HUES6 (cell line): Measurements from ENCODE around the gene GABRB3.

Experiments used
- H3K27ac ChIP-seq: 2 replicates; pipeline ENCODE4 v1.7.0; 2013; ENCODE audit warnings: low read depth, mild to moderate bottlenecking, low read length, inconsistent platforms
- H3K27me3 ChIP-seq: 2 replicates; pipeline ENCODE4 v1.6.1; 2013; ENCODE audit warnings: low read length; ENCODE audit not compliant: control insufficient read depth, insufficient read depth
- H3K36me3 ChIP-seq: 2 replicates; pipeline ENCODE4 v1.6.1; 2013; ENCODE audit warnings: low read length; ENCODE audit not compliant: control insufficient read depth, insufficient read depth
- H3K4me1 ChIP-seq: 2 replicates; pipeline ENCODE4 v1.6.1; 2013; ENCODE audit warnings: low read length; ENCODE audit not compliant: control insufficient read depth, insufficient read depth
- H3K4me3 ChIP-seq: 2 replicates; pipeline ENCODE4 v1.5.1; 2013; ENCODE audit warnings: low read depth, low read length
- H3K9ac ChIP-seq: one replicate; pipeline ENCODE4 v1.6.1; 2013; ENCODE audit warnings: mild to moderate bottlenecking, low read length
- H3K9me3 ChIP-seq: 2 replicates; pipeline ENCODE4 v1.6.1; 2013; ENCODE audit warnings: low read depth, low read length; ENCODE audit not compliant: control insufficient read depth, insufficient read depth

Gene GABRB3

DNA sequence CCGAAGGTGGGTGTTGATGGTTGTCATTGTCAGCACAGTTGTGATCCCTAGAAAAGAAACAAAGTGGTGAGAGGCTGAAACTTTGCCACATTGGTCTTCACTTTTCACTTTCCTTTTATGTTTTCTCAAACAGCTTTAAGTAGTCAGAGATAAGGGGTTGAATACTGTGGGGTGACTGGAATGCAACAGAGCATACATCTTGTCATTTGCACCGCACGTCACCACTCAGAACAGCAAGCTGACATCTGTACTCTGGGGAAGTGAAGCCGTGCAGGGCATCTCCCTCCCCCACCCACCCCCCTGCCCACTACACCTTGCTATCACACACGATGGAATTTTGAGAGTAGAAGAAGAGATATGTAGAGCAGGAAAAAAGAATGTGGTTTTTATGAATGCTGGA lies 211.7 kb downstream of the GABRB3 start:
- no peak overlapping the region for H3K9ac ChIP-seq
- H3K9me3 ChIP-seq = no peaks in the 10 kb centered on the region
- H3K4me1 ChIP-seq = peaks cover 13% of the 10 kb centered on the region
- no peak overlapping the region for H3K27ac ChIP-seq
- H3K27me3 ChIP-seq = no peaks in the 10 kb centered on the region
- H3K36me3 ChIP-seq = peaks cover 56% of the 10 kb centered on the region
- no peak overlapping the region for H3K4me3 ChIP-seq

DNA sequence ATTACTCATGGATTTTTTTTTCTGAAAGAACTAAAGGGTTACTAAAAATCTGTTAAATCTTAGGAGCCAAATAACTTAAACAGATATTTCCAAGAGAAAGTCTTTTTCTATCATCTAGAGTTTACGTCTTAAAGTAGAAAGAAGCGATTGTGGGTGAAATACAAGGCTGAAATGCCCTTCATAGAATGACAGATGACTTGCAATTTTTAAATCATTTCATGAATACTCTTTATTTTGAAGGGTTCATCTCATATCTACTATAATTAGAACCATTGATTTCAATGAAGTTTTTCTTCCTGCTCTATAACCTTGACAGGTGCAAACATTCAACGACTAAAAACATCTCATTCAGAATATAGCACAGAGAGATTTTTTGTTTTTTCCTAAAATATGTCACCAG lies 217.0 kb downstream of the GABRB3 start:
- Histone ChIP-seq H3K9ac (no peak overlapping the region), H3K9me3 (no peaks in the 10 kb centered on the region), H3K27me3 (no peaks in the 10 kb centered on the region), H3K4me3 (no peak overlapping the region), H3K36me3 (peaks cover 53% of the 10 kb centered on the region), H3K4me1 (no peaks in the 10 kb centered on the region), H3K27ac (no peak overlapping the region)

DNA sequence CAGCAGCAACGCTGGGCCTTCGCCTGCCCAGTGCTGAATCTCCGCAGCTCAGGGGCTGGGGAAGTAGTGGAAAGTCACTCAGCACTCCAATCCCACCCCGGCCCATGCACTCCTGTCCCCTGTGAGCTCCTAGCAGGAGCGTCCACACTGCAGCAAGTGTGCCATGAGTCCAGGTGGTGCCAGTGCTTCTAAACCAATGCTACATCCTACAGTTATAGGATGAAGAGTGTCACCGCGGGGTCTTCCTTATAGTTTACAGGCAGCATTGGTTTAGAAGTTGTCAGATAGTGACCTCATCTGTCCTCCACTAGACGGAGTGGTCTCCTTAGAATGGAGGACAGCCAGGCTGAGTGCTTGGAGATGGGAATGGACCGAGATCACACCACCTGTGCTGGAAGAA lies 221.4 kb downstream of the GABRB3 start:
- Histone ChIP-seq H3K27ac (no peak overlapping the region), H3K9me3 (no peaks in the 10 kb centered on the region)

DNA sequence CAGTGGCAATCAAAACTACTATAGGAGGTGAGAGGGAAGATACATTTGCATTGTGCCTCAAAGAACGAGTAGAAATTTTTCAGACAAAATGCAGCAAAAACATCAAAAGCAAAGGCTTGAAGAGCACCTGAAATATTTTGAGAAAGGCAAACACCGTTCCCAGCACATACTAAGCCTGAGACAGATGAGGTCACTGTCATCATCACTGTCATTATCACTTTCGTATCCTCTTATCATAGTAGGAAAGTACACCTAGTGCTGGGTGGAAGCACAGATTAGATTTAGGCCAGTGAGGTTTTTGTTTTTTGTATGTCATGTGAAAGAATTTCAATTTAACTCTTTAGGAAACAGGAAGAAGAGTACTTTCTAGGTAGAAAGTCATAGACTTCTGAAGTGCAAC lies 222.0 kb downstream of the GABRB3 start:
- Histone ChIP-seq H3K9ac (no peak overlapping the region), H3K36me3 (peaks cover 45% of the 10 kb centered on the region), H3K27ac (no peak overlapping the region), H3K4me1 (no peaks in the 10 kb centered on the region), H3K27me3 (no peaks in the 10 kb centered on the region), H3K9me3 (no peaks in the 10 kb centered on the region), H3K4me3 (no peak overlapping the region)

More for the DNA sequence above, 221.4 kb downstream of the GABRB3 start:
- Histone ChIP-seq H3K9ac (no peak overlapping the region), H3K27me3 (no peaks in the 10 kb centered on the region), H3K36me3 (peaks cover 40% of the 10 kb centered on the region), H3K4me1 (no peaks in the 10 kb centered on the region), H3K4me3 (no peak overlapping the region)

DNA sequence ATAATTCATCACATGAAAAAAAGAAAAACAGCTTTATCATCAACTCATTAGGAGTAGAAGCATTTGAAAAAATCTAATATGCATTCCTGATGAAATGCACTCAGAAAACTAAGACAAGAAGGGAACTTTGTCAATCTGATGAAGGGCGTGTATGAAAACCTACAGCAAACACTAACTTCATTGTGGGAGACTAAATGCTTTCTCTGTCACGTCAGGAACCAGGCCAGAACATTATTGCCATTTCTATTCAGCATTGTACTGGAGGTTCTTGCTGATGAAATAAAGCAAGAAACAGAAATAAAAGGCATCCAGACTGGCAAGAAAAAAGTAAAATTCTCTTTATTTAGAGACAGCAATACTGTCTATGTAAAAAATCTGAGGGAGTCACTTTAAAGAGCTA lies 235.2 kb downstream of the GABRB3 start:
- Histone ChIP-seq H3K27me3 (no peaks in the 10 kb centered on the region), H3K4me1 (no peaks in the 10 kb centered on the region), H3K27ac (no peak overlapping the region), H3K36me3 (no peaks in the 10 kb centered on the region), H3K4me3 (no peak overlapping the region), H3K9me3 (0 out of 2 replicates have a peak, but pooled peaks cover 3% of the 10 kb centered on the region), H3K9ac (no peak overlapping the region)

GRCh38 chr15:26531489-26531888 lies 241.4 kb downstream of the GABRB3 start:
- Histone ChIP-seq H3K9ac (no peak overlapping the region), H3K4me3 (no peak overlapping the region), H3K27me3 (no peaks in the 10 kb centered on the region), H3K9me3 (0 out of 2 replicates have a peak, but pooled peaks cover 7% of the 10 kb centered on the region), H3K4me1 (0 out of 2 replicates have a peak, but pooled peaks cover 6% of the 10 kb centered on the region), H3K27ac (no peak overlapping the region), H3K36me3 (no peaks in the 10 kb centered on the region)

GRCh38 chr15:26525096-26525495 lies 247.8 kb downstream of the GABRB3 start:
- H3K4me3 ChIP-seq = no peak overlapping the region
- H3K9ac ChIP-seq = no peak overlapping the region
- H3K27ac ChIP-seq = no peak overlapping the region
- H3K27me3 ChIP-seq = no peaks in the 10 kb centered on the region
- H3K4me1 ChIP-seq = no peaks in the 10 kb centered on the region
- no peaks in the 10 kb centered on the region for H3K36me3 ChIP-seq
- no peaks in the 10 kb centered on the region for H3K9me3 ChIP-seq

- Histone ChIP-seq H3K9me3 (no peaks in the 10 kb centered on the region), H3K36me3 (no peaks in the 10 kb centered on the region), H3K27ac (no peak overlapping the region), H3K27me3 (no peaks in the 10 kb centered on the region), H3K4me3 (no peak overlapping the region), H3K4me1 (no peaks in the 10 kb centered on the region), H3K9ac (no peak overlapping the region)
These were observed 251.1 kb downstream of the GABRB3 start for GRCh38 chr15:26521691-26522198.

- no peaks in the 10 kb centered on the region for H3K4me1 ChIP-seq
- H3K27me3 ChIP-seq = no peaks in the 10 kb centered on the region
- no peaks in the 10 kb centered on the region for H3K9me3 ChIP-seq
- no peak overlapping the region for H3K27ac ChIP-seq
- no peak overlapping the region for H3K4me3 ChIP-seq
- H3K36me3 ChIP-seq = no peaks in the 10 kb centered on the region
- H3K9ac ChIP-seq = no peak overlapping the region
These were observed 251.7 kb downstream of the GABRB3 start for GRCh38 chr15:26521130-26521529.

DNA sequence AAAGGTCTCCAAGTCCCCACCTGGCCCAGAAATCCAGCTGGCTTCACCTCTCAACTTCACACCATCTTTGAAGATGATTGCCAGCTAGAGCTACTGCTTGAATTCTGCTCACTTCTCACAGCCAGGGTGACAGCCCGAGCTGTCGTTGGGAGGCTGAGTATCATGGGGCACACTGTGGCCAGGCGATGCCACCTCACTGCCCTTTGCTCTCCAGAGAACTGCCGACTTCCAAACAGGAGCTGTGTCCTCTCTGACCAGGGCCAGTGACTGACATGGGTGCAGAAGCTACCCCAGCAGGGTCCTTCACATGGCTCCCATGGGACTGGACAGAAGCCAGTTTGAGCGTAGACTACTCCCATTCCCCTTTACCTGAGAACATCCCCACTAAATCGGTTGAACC lies 254.0 kb downstream of the GABRB3 start:
- no peaks in the 10 kb centered on the region for H3K27me3 ChIP-seq
- H3K9me3 ChIP-seq = no peaks in the 10 kb centered on the region
- H3K4me3 ChIP-seq = no peak overlapping the region
- H3K4me1 ChIP-seq = no peaks in the 10 kb centered on the region
- no peaks in the 10 kb centered on the region for H3K36me3 ChIP-seq
- H3K27ac ChIP-seq = no peak overlapping the region
- H3K9ac ChIP-seq = no peak overlapping the region

- no peak overlapping the region for H3K27ac ChIP-seq
- no peak overlapping the region for H3K4me3 ChIP-seq
- H3K9ac ChIP-seq = no peak overlapping the region
- no peaks in the 10 kb centered on the region for H3K27me3 ChIP-seq
- no peaks in the 10 kb centered on the region for H3K4me1 ChIP-seq
- H3K36me3 ChIP-seq = no peaks in the 10 kb centered on the region
- no peaks in the 10 kb centered on the region for H3K9me3 ChIP-seq
These were observed 256.5 kb downstream of the GABRB3 start for GRCh38 chr15:26516102-26516980.
